ENCODE data around the gene CNTD1.

CNTD1 gene

DNA sequence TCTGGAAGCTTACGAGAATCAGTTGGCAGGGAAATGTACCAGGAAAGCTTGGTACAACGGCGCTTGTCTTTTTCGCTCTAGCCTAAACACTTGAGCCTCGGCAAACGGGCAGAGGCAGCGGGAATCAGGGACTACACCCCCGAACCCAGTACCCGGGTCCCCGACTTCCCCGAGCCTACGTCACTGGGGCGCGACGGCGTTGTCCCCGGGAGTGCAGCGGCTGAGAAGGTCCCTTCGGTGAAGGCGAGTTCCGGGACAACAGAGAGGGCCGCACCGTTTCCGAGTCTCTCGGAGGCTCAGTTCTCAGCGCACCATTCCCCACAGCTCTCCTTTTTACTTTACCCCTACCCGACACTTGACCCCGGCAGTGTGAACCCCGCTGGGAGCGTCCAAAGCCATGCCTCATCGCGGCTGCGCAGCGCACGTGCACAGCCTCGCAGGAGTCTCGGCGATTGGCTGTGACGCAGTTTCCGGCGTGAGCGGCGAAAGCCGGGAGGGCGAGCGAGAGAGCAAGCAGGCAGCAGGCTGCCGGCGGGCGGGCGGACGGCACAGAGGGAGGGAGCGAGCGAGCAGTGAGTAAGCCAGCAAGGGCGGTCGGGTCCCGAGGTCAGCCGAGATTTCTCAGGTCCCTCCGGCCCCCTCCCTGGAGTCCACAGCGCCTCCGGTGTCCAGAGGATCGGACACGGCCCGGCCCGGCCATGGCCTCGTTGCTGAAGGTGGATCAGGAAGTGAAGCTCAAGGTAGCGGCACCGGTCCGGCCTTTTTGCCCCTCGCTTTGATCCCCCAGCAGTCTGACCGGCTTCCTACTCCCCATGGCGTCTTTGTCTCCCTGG is 34.5 kb downstream of the CNTD1 start, which contains the start of gene PSME3 (continued):
- TF ChIP-seq ZSCAN23 (tag by site-specific recombination; IDR thresholded peaks at IDR 0.05), result no peak
- no peak for TF ChIP-seq GLI2 (tag by site-specific recombination; IDR thresholded peaks at IDR 0.05; ENCODE audit: borderline replicate concordance, low read depth)
- TF ChIP-seq ZIC2 (tag by site-specific recombination; IDR thresholded peaks at IDR 0.05), result peak; percentile 89
- no peak for TF ChIP-seq ZNF248 (tag by site-specific recombination; IDR thresholded peaks at IDR 0.05)
- TF ChIP-seq HOXD13 (CRISPR knock-in tag; IDR thresholded peaks at IDR 0.05; ENCODE audit: borderline replicate concordance), result no peak
- TF ChIP-seq HOXA7 (CRISPR knock-in tag; IDR thresholded peaks at IDR 0.05; ENCODE audit: borderline replicate concordance), result no peak
- TF ChIP-seq ZNF548 (tag by site-specific recombination; IDR thresholded peaks at IDR 0.05), result no peak
- peak; percentile 78 for TF ChIP-seq ZNF341 (tag by site-specific recombination; IDR thresholded peaks at IDR 0.05; ENCODE audit: low read depth)
- TF ChIP-seq, protein P1, sequence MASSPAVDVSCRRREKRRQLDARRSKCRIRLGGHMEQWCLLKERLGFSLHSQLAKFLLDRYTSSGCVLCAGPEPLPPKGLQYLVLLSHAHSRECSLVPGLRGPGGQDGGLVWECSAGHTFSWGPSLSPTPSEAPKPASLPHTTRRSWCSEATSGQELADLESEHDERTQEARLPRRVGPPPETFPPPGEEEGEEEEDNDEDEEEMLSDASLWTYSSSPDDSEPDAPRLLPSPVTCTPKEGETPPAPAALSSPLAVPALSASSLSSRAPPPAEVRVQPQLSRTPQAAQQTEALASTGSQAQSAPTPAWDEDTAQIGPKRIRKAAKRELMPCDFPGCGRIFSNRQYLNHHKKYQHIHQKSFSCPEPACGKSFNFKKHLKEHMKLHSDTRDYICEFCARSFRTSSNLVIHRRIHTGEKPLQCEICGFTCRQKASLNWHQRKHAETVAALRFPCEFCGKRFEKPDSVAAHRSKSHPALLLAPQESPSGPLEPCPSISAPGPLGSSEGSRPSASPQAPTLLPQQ (tag by site-specific recombination; IDR thresholded peaks at IDR 0.05), result peak; percentile 77
- TF ChIP-seq, protein P2, sequence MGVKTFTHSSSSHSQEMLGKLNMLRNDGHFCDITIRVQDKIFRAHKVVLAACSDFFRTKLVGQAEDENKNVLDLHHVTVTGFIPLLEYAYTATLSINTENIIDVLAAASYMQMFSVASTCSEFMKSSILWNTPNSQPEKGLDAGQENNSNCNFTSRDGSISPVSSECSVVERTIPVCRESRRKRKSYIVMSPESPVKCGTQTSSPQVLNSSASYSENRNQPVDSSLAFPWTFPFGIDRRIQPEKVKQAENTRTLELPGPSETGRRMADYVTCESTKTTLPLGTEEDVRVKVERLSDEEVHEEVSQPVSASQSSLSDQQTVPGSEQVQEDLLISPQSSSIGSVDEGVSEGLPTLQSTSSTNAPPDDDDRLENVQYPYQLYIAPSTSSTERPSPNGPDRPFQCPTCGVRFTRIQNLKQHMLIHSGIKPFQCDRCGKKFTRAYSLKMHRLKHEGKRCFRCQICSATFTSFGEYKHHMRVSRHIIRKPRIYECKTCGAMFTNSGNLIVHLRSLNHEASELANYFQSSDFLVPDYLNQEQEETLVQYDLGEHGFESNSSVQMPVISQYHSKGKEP (tag by site-specific recombination; IDR thresholded peaks at IDR 0.05), result no peak
- no peak for TF ChIP-seq ZNF221 (tag by site-specific recombination; IDR thresholded peaks at IDR 0.05; ENCODE audit: borderline replicate concordance)
- TF ChIP-seq, protein P3, sequence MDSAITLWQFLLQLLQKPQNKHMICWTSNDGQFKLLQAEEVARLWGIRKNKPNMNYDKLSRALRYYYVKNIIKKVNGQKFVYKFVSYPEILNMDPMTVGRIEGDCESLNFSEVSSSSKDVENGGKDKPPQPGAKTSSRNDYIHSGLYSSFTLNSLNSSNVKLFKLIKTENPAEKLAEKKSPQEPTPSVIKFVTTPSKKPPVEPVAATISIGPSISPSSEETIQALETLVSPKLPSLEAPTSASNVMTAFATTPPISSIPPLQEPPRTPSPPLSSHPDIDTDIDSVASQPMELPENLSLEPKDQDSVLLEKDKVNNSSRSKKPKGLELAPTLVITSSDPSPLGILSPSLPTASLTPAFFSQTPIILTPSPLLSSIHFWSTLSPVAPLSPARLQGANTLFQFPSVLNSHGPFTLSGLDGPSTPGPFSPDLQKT (IDR thresholded peaks at IDR 0.05; ENCODE audit: borderline replicate concordance, low read depth, low read length), result no peak; the same call in 1 of the 2 replicates
- TF ChIP-seq, protein P4, sequence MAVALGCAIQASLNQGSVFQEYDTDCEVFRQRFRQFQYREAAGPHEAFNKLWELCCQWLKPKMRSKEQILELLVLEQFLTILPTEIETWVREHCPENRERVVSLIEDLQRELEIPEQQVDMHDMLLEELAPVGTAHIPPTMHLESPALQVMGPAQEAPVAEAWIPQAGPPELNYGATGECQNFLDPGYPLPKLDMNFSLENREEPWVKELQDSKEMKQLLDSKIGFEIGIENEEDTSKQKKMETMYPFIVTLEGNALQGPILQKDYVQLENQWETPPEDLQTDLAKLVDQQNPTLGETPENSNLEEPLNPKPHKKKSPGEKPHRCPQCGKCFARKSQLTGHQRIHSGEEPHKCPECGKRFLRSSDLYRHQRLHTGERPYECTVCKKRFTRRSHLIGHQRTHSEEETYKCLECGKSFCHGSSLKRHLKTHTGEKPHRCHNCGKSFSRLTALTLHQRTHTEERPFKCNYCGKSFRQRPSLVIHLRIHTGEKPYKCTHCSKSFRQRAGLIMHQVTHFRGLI (tag by site-specific recombination; IDR thresholded peaks at IDR 0.05), result 0 out of 2 replicates have a peak, but pooled peaks have one; percentile 43
- TF ChIP-seq ZFHX2 (tag by site-specific recombination; conservative IDR thresholded peaks at IDR 0.05), result no peak; the same call in 1 of the 2 replicates
- TF ChIP-seq, protein P5, sequence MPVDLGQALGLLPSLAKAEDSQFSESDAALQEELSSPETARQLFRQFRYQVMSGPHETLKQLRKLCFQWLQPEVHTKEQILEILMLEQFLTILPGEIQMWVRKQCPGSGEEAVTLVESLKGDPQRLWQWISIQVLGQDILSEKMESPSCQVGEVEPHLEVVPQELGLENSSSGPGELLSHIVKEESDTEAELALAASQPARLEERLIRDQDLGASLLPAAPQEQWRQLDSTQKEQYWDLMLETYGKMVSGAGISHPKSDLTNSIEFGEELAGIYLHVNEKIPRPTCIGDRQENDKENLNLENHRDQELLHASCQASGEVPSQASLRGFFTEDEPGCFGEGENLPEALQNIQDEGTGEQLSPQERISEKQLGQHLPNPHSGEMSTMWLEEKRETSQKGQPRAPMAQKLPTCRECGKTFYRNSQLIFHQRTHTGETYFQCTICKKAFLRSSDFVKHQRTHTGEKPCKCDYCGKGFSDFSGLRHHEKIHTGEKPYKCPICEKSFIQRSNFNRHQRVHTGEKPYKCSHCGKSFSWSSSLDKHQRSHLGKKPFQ (tag by site-specific recombination; IDR thresholded peaks at IDR 0.05), result peak; percentile 95
- TF ChIP-seq ZNF600 (tag by site-specific recombination; IDR thresholded peaks at IDR 0.05), result no peak
- no peak for TF ChIP-seq SALL2 (tag by site-specific recombination; IDR thresholded peaks at IDR 0.05; ENCODE audit: borderline replicate concordance)
- TF ChIP-seq ZNF10 (tag by site-specific recombination; IDR thresholded peaks at IDR 0.05), result peak; percentile 75
- TF ChIP-seq ZNF585B (tag by site-specific recombination; IDR thresholded peaks at IDR 0.05), result no peak
- no peak for TF ChIP-seq ZNF223 (tag by site-specific recombination; IDR thresholded peaks at IDR 0.05)
- TF ChIP-seq ZNF292 (tag by site-specific recombination; IDR thresholded peaks at IDR 0.05; ENCODE audit: borderline replicate concordance, low read depth), result no peak
- TF ChIP-seq ZNF621 (tag by site-specific recombination; IDR thresholded peaks at IDR 0.05), result no peak
- no peak for TF ChIP-seq ZNF837 (tag by site-specific recombination; IDR thresholded peaks at IDR 0.05)
- TF ChIP-seq, protein P6, sequence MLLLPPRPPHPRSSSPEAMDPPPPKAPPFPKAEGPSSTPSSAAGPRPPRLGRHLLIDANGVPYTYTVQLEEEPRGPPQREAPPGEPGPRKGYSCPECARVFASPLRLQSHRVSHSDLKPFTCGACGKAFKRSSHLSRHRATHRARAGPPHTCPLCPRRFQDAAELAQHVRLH (tag by site-specific recombination; IDR thresholded peaks at IDR 0.05), result peak; percentile 85
- TF ChIP-seq, protein P7, sequence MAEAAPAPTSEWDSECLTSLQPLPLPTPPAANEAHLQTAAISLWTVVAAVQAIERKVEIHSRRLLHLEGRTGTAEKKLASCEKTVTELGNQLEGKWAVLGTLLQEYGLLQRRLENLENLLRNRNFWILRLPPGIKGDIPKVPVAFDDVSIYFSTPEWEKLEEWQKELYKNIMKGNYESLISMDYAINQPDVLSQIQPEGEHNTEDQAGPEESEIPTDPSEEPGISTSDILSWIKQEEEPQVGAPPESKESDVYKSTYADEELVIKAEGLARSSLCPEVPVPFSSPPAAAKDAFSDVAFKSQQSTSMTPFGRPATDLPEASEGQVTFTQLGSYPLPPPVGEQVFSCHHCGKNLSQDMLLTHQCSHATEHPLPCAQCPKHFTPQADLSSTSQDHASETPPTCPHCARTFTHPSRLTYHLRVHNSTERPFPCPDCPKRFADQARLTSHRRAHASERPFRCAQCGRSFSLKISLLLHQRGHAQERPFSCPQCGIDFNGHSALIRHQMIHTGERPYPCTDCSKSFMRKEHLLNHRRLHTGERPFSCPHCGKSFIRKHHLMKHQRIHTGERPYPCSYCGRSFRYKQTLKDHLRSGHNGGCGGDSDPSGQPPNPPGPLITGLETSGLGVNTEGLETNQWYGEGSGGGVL (tag by site-specific recombination; IDR thresholded peaks at IDR 0.05), result no peak
- peak; percentile 28; the same call in 1 of the 2 replicates for TF ChIP-seq WT1 (tag by site-specific recombination; IDR thresholded peaks at IDR 0.05)
- no peak for TF ChIP-seq ZNF510 (tag by site-specific recombination; IDR thresholded peaks at IDR 0.05; ENCODE audit: insufficient replicate concordance)
- no peak for TF ChIP-seq ZNF37A (tag by site-specific recombination; IDR thresholded peaks at IDR 0.05)
- TF ChIP-seq FEZF1 (tag by site-specific recombination; IDR thresholded peaks at IDR 0.05), result no peak
- TF ChIP-seq ZNF202 (tag by site-specific recombination; IDR thresholded peaks at IDR 0.05; ENCODE audit: borderline replicate concordance), result no peak
- no peak for TF ChIP-seq ZNF701 (tag by site-specific recombination; IDR thresholded peaks at IDR 0.05)
